ENCODE measurements around the gene FAM83C. TPM values are rescaled to one million over a fixed set of nuclear protein-coding genes. Genes with fewer than 3 reads are reported as not detected.
A peak's percentile ranks its signal among the peaks of the same experiment; 100 is the strongest.

FAM83C gene
- total RNA-seq, 1 experiment from 2014 or later: not detected

GRCh38 chr20:35296101-35296554 lies 3.9 kb upstream of the FAM83C start:
- H3K4me1 ChIP-seq: no peaks in the 10 kb centered on the region
- no peak overlapping the region for H3K4me3 ChIP-seq
- no peak for DNase-seq
- H3K36me3 ChIP-seq: no peaks in the 10 kb centered on the region
- no peaks in the 10 kb centered on the region for H3K9me3 ChIP-seq (replicated peaks)
- H3K27ac ChIP-seq: no peak overlapping the region
- peaks cover 20% of the 10 kb centered on the region for H3K27me3 ChIP-seq

GRCh38 chr20:35295674-35296073 lies 3.4 kb upstream of the FAM83C start:
- no peak for DNase-seq

DNA sequence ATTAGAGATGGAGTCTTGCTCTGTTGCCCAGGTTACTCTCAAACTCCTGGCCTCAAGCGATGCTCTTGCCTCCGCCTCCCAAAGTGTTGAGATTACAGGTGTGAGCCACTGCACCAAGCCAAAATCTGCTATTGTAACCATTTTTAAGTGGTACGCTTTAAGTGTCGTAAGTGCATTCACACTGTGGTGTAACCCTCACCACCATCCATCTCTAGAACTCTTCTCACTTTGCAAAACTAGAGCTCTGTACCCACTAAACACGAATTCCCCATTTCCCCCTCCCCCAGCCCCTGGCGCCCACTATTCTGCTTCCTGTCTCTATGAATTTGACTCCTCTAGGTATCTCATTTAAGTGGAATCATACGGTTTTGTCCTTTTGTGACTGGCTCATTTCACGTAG lies 2.8 kb upstream of the FAM83C start:
- no peak for DNase-seq
- Histone ChIP-seq H3K27me3 (peaks cover 20% of the 10 kb centered on the region), H3K27ac (no peak overlapping the region), H3K4me3 (no peak overlapping the region), H3K4me1 (no peaks in the 10 kb centered on the region), H3K36me3 (no peaks in the 10 kb centered on the region), H3K9me3 (replicated peaks) (no peaks in the 10 kb centered on the region)

More at GRCh38 chr20:35295674-35296073, 3.4 kb upstream of the FAM83C start:
- Histone ChIP-seq H3K36me3 (no peaks in the 10 kb centered on the region), H3K27ac (no peak overlapping the region), H3K4me3 (no peak overlapping the region), H3K27me3 (peaks cover 20% of the 10 kb centered on the region), H3K4me1 (no peaks in the 10 kb centered on the region), H3K9me3 (replicated peaks) (no peaks in the 10 kb centered on the region)

DNA sequence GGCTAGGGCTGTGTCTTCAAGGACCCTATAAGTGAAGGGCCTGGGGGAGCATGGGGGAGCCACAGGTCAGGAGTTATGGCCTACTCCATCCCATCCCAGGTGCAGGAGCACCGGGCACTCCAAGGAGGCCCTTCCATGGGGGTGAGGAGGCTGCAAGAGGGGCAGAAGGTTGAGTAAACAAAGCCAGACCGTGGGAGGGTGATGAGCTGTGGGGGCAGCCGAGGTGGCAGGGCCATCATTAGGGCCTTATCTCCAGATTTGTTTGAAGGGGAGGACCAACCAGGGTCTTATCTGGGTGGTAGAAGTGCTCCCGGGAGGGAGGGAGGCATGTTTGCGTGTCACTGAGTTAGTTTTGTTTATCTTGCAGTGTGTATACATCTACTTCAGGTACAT lies 2.1 kb upstream of the FAM83C start:
- no peaks in the 10 kb centered on the region for H3K36me3 ChIP-seq
- no peak overlapping the region for H3K4me3 ChIP-seq
- peaks cover 20% of the 10 kb centered on the region for H3K27me3 ChIP-seq
- no peak for DNase-seq
- H3K9me3 ChIP-seq (replicated peaks): no peaks in the 10 kb centered on the region
- H3K4me1 ChIP-seq: no peaks in the 10 kb centered on the region
- H3K27ac ChIP-seq: no peak overlapping the region

GRCh38 chr20:35293303-35294292 lies 1.4 kb upstream of the FAM83C start:
- H3K27me3 ChIP-seq: peaks cover 20% of the 10 kb centered on the region
- no peak overlapping the region for H3K4me3 ChIP-seq
- H3K4me1 ChIP-seq: no peaks in the 10 kb centered on the region
- H3K27ac ChIP-seq: no peak overlapping the region
- no peaks in the 10 kb centered on the region for H3K36me3 ChIP-seq
- no peaks in the 10 kb centered on the region for H3K9me3 ChIP-seq (replicated peaks)
- DNase-seq: no peak

DNA sequence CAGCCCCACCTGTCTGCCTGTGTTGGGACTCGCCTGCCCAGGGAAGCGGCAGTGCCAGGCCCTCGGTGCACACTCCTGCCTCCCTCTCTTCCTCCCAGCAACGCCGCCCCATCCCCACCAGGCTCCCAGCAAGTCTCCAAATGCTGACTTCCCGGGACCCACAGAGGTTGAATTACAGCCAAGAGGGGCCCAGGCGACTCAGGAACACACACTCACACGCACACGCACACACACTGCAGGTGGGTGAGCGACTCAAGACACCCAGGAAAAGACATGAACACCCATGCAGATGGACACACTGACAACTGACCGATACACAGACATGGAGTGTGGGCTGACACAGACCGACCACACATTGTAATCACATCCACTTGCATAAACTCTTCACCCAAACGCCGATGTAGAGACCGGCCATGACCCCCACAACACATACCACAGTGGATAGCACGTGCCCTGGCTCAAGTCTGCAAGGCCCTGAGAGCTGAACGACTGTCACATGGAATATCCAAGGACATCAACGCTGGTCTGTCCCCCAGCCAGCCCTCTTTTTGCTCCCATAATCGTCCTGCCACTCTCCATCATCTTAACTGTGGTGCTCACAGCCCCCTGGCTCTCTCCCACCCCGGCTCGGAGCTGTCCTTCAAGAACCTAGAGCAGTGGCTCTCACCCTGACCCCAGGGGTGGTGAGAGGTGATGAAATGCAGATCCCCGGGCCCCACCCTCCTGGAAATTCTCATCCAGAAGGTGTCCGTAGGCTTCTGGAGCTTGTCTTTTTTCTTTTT lies 470 bp upstream of the FAM83C start:
- Histone ChIP-seq H3K27ac (no peak overlapping the region), H3K9me3 (replicated peaks) (no peaks in the 10 kb centered on the region), H3K36me3 (no peaks in the 10 kb centered on the region), H3K4me1 (no peaks in the 10 kb centered on the region), H3K27me3 (peaks cover 20% of the 10 kb centered on the region), H3K4me3 (no peak overlapping the region)
- no peak for DNase-seq

DNA sequence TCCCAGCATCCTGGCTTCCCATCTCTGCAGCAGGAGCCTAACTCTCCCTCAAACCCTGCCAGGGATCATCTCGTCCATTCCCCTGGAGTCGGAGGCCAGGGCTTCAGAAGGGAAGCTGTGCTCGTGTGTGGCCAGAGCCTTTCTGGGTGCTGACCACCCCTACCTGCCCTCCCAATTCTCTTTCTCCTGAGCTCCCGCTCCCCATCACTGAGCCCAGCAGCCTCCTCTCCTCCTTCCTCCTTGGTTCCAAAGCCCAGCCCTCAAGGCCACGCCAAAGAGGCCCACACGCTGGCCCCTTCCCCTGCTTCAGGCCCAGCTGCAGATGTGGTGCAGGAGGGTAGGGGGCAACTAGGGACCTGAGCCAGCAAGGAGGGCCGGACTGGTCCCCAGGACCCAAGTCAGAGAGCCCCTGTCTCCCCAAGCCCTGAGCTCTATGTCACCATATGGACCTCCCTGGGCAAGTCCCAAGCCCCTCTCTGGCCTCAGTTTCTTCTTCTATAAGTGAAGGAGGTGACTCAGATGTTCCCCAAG lies 1.3 kb downstream of the FAM83C start:
- Histone ChIP-seq H3K9me3 (replicated peaks) (no peaks in the 10 kb centered on the region), H3K27ac (no peak overlapping the region), H3K4me3 (no peak overlapping the region), H3K27me3 (peaks cover 14% of the 10 kb centered on the region), H3K4me1 (no peaks in the 10 kb centered on the region), H3K36me3 (no peaks in the 10 kb centered on the region)
- DNase-seq: peak in 1 of 2 experiments; percentile 4

DNA sequence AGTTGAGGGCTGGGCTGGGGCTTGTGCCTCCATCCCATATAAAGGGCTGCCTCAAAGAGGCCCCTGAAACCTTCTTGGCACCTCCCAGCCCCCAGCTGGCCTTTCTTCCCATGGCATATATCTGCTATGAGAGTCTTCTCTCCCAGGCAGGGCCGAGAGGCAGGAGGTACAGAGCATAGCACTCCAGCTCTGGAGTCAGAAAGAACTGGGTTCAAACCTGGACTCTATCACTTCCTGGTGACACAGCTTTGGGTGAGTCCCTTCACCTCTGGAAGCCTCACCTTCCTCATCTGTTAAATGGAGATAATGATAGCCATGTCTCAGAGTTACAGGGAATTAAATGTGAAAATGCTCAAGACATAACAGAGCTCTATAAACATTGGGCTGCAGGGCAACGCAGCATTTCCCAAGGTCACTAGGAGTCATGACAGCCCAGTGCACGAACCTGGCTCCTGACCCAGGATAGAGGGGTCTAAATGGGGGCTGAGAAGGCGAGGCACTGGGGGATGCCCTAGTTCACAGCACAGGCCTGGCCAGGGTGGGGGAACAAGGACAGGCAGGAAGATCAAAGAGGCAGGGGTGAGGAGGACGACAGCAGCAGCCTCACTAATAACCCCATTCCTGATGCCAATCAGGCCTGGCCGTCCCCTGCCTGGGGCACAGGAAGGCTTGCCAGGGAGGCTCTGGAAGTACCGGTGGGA lies 1.9 kb downstream of the FAM83C start:
- DNase-seq: no peak
- H3K27ac ChIP-seq: no peak overlapping the region
- no peaks in the 10 kb centered on the region for H3K9me3 ChIP-seq (replicated peaks)
- no peak overlapping the region for H3K4me3 ChIP-seq
- peaks cover 14% of the 10 kb centered on the region for H3K27me3 ChIP-seq
- no peaks in the 10 kb centered on the region for H3K4me1 ChIP-seq
- H3K36me3 ChIP-seq: no peaks in the 10 kb centered on the region

DNA sequence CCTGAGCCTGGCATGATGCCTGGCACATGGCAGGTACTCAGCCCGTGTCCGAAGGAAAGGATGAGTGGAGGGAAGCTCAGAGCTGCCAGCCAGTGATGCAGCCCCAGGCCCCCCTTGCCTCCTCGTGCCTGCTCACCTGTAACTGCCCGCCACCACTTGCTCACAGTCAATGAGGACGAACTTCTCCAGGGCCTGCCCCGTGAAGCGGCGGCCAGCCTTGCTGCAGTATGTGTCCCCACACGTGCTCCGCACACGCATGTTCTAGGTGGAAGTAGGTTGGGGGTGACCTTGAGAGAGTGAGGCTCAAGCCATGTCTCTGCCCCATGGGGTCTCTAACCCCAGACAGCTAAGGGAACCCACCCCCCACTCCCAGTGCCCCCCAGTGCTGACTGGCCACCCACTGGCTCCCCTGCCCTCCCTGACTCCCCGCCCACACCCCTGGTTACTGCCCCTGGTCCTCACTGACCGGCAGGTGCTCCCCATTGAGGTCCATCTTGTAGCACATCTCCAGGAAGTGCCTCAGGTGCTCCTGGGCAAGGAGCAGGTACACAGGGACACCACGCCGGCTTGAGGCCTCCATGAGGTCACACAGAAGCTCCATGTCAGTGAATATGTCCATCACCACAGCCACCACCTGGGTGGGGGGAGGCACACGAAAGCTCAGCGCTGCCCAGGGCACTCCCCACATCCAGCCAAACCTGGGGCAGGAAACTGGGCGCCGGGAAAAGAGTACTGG lies 3.7 kb downstream of the FAM83C start:
- H3K27ac ChIP-seq: no peak overlapping the region
- H3K9me3 ChIP-seq (replicated peaks): no peaks in the 10 kb centered on the region
- H3K4me1 ChIP-seq: peaks cover under 1% of the 10 kb centered on the region; the same call in 1 of the 2 replicates
- H3K27me3 ChIP-seq: peaks cover 9% of the 10 kb centered on the region
- DNase-seq: no peak
- no peaks in the 10 kb centered on the region for H3K36me3 ChIP-seq
- H3K4me3 ChIP-seq: no peak overlapping the region

DNA sequence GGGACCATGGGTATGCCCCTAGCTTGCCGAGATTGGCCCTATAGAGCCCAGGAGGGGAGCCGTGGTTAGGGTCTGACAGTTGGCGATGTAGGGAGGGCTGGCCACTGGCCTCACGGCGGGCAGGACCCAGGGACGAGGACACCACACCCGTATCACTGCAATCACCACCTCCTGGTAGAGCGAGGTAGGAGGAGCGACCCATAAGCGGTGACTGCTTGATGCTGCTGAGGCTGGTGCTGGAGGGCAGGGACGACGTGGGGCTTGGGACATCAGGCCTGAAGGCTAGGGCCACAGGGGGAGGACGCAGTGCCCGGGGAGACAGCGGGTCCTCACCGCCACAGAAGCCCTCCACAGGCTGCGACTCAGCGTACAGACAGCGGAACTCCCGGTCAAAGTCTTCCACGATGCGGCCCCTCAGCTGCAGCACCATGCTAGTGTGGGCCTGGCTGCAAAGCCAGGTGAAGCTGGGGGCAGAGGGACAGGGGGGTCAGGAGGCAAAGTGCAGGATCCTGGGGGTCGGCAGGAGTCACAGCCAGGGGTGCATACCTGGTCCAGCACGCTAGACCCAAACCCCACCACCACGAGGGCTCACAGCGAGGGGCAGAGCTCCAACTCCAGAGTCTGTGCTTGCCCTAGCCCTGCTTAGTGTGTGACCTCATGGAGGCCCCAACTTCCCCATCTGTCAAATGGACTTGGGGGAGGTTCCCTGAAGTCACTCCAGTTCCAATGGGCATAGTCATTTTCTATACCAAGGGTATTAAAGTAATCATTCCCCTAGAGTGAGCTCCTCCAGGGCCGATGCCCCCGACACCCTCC lies 4.5 kb downstream of the FAM83C start:
- Histone ChIP-seq H3K27ac (no peak overlapping the region), H3K36me3 (peaks cover 7% of the 10 kb centered on the region), H3K9me3 (replicated peaks) (no peaks in the 10 kb centered on the region), H3K4me3 (no peak overlapping the region), H3K4me1 (peaks cover 3% of the 10 kb centered on the region; the same call in 1 of the 2 replicates), H3K27me3 (peaks cover 9% of the 10 kb centered on the region)
- DNase-seq: no peak

GRCh38 chr20:35286899-35287508 lies 5.2 kb downstream of the FAM83C start:
- peaks cover 4% of the 10 kb centered on the region for H3K27me3 ChIP-seq
- H3K36me3 ChIP-seq: peaks cover 14% of the 10 kb centered on the region
- H3K9me3 ChIP-seq (replicated peaks): no peaks in the 10 kb centered on the region
- no peak overlapping the region for H3K4me3 ChIP-seq
- no peak overlapping the region for H3K27ac ChIP-seq
- H3K4me1 ChIP-seq: peaks cover 3% of the 10 kb centered on the region; the same call in 1 of the 2 replicates
- no peak for DNase-seq

DNA sequence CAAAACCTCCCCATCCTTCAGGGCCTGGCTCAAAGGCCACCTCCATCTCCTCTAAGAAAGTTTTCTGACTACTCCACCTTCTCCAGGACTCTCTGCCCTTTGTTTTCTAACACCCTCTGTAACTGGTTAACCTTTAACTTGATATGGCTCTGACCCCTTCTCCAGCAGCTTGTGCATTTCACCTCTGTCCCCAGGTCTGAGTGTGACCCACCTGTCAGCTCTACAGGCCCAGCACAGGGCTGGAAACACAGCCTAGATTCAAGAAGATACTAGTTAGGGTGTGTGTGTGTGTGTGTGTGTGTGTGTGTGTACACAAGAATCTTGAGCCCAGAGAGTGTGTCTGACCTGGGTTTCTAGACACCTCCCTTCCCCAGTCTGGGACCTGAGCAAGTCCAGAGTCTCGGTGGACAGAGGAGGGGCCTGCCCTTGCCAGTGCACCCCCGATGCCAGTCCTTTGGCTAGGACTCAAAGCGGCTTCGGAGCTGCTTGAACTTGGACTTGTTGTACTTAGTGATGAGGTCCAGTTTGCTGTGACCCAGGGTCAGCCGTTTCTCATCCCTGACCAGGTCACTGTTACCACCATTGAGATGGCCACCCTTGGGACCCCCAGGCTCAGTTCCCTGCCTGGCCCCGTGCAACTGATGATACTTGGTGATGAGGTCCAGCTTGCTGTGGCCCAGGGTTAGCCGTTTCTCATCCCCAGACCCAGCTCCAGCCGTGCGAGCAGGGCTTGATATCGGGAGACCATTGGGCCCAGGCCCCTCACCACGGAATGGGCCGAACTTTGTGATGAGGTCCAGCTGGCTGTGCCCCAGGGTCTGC lies 5.9 kb downstream of the FAM83C start:
- no peak for DNase-seq
- Histone ChIP-seq H3K36me3 (peaks cover 21% of the 10 kb centered on the region), H3K4me1 (peaks cover 3% of the 10 kb centered on the region; the same call in 1 of the 2 replicates), H3K27ac (no peak overlapping the region), H3K9me3 (replicated peaks) (no peaks in the 10 kb centered on the region), H3K27me3 (peaks cover under 1% of the 10 kb centered on the region), H3K4me3 (no peak overlapping the region)

Data from SJCRH30 (cell line).